MG63 (cell line): ENCODE results near the gene FAM131B. TPM values are rescaled to one million over a fixed set of nuclear protein-coding genes. Genes with fewer than 3 reads are reported as not detected.

ENCODE experiments used
- DNase-seq: peaks from one replicate; pipeline ENCODE4 v3.0.0-alpha.2; 2020
- H3K27me3 ChIP-seq: fragments of 250-450 bp; sonication (Bioruptor Pico); 2 replicates; pipeline ENCODE4 v1.5.1; 2020; ENCODE audit warnings: mild to moderate bottlenecking, moderate library complexity
- H3K36me3 ChIP-seq: fragments of 250-450 bp; sonication (Bioruptor Pico); 2 replicates; pipeline ENCODE4 v1.5.1; 2020; ENCODE audit warnings: mild to moderate bottlenecking, moderate library complexity
- H3K4me3 ChIP-seq: fragments of 250-450 bp; sonication (Bioruptor Pico); 2 replicates; pipeline ENCODE4 v1.5.1; 2020; ENCODE audit warnings: mild to moderate bottlenecking, moderate library complexity
- H3K9me3 ChIP-seq: fragments of 250-450 bp; sonication (Bioruptor Pico); 2 replicates; pipeline ENCODE4 v1.5.1; 2020; ENCODE audit warnings: mild to moderate bottlenecking, moderate library complexity
- total RNA-seq: library from RNA; depleted of rRNA; stranded (reverse); fragments of >200 nt; shearing (Covaris generic); gene quantifications from 2 replicates; pipeline ENCODE4 v1.2.3, GENCODE V29; 2014; ENCODE audit warnings: low replicate concordance

FAM131B gene
- total RNA-seq, 1 experiment from 2014 or later = 0.63 TPM

DNA sequence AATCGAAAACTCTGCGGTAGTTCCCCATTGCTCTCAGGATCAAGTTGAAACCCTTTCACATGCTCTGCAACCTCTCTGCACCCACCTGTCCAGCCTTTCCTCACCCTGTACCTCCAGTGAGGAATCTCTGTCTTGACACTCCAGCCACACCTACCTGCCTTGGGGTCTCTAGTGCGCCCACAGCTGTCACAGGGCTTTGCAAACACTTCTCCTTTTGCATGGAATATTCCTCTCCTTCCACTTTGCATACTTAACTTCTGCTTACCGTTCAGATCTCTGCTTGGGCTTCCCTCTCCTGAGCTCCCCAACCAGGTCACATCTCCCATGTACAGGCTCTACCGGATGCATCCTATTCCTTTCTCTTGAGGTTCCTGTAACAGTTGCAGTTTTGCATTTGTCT, 12.0 kb upstream of the FAM131B start:
- H3K27me3 ChIP-seq = no peaks in the 10 kb centered on the region
- H3K9me3 ChIP-seq = no peaks in the 10 kb centered on the region
- no peak for DNase-seq
- H3K36me3 ChIP-seq = no peaks in the 10 kb centered on the region
- H3K4me3 ChIP-seq = no peak overlapping the region

DNA sequence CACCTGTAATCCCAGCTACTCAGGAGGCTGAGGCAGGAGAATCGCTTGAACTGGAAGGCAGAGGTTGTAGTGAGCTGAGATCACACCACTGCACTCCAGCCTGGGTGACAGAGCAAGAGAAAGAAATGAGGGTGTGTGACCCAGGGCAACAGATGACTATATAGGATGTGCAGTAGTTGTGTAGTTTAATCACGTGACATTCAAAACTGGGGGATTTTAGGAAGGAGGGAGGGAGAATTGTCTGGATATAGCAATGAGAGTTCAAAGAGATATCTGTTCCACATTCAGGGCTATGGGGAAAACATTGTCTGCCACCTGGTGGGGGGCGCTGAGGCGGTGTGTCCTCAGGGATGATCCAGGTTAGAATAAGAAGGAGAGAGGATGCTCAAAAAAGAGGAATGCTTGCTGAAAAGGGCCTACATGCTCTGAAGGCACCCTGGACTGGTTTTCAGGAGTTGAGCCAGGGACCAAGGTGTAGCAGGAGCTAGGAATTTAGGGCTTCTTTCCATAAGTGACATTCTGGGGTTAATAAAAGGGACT, 10.8 kb upstream of the FAM131B start:
- Histone ChIP-seq H3K27me3 (no peaks in the 10 kb centered on the region), H3K4me3 (no peak overlapping the region), H3K36me3 (no peaks in the 10 kb centered on the region), H3K9me3 (no peaks in the 10 kb centered on the region)
- DNase-seq = no peak

GRCh38 chr7:143372070-143372469, 9.6 kb upstream of the FAM131B start:
- peak; percentile 78 for DNase-seq
- no peaks in the 10 kb centered on the region for H3K36me3 ChIP-seq
- no peak overlapping the region for H3K4me3 ChIP-seq
- H3K27me3 ChIP-seq = no peaks in the 10 kb centered on the region
- no peaks in the 10 kb centered on the region for H3K9me3 ChIP-seq

GRCh38 chr7:143369678-143370651, 7.5 kb upstream of the FAM131B start:
- no peaks in the 10 kb centered on the region for H3K36me3 ChIP-seq
- H3K27me3 ChIP-seq = no peaks in the 10 kb centered on the region
- no peak overlapping the region for H3K4me3 ChIP-seq
- no peaks in the 10 kb centered on the region for H3K9me3 ChIP-seq
- no peak for DNase-seq

- DNase-seq = no peak
- Histone ChIP-seq H3K27me3 (peaks cover 5% of the 10 kb centered on the region; the same call in 1 of the 2 replicates), H3K4me3 (no peak overlapping the region), H3K36me3 (no peaks in the 10 kb centered on the region), H3K9me3 (no peaks in the 10 kb centered on the region)
Observed at GRCh38 chr7:143368387-143368786, 5.9 kb upstream of the FAM131B start.

DNA sequence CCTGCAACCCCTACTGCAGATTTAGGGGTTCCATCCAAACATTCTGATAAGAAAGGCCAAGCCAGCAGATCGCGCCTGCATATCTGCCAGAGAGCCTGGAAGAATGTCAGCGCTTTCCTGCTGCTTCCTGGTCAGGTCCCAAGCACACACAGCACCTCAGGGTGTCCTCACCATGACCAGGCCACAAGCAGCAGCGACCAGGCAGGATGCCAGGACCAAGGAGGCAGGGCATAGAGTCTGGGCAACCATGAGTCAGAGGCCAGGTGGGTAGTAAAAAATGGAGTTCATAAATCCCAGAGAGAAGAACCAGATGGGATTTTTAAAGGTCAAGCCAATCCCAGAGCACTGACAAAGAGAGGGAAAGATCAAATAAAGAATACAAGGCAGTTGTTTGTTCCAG, 5.5 kb upstream of the FAM131B start:
- H3K9me3 ChIP-seq = no peaks in the 10 kb centered on the region
- H3K27me3 ChIP-seq = peaks cover 5% of the 10 kb centered on the region; the same call in 1 of the 2 replicates
- peak; percentile 65 for DNase-seq
- no peaks in the 10 kb centered on the region for H3K36me3 ChIP-seq
- H3K4me3 ChIP-seq = no peak overlapping the region

GRCh38 chr7:143363016-143363937, 764 bp upstream of the FAM131B start:
- Histone ChIP-seq H3K27me3 (peaks cover 7% of the 10 kb centered on the region; the same call in 1 of the 2 replicates), H3K4me3 (no peak overlapping the region), H3K9me3 (no peaks in the 10 kb centered on the region), H3K36me3 (no peaks in the 10 kb centered on the region)
- DNase-seq = no peak

- peaks cover 7% of the 10 kb centered on the region; the same call in 1 of the 2 replicates for H3K27me3 ChIP-seq
- H3K9me3 ChIP-seq = no peaks in the 10 kb centered on the region
- peak overlapping the region; percentile 41 for H3K4me3 ChIP-seq
- no peak for DNase-seq
- no peaks in the 10 kb centered on the region for H3K36me3 ChIP-seq
Observed at GRCh38 chr7:143361552-143362130, 872 bp downstream of the FAM131B start.

- DNase-seq = no peak
- Histone ChIP-seq H3K9me3 (no peaks in the 10 kb centered on the region), H3K4me3 (no peak overlapping the region), H3K36me3 (no peaks in the 10 kb centered on the region), H3K27me3 (peaks cover 7% of the 10 kb centered on the region; the same call in 1 of the 2 replicates)
Observed at GRCh38 chr7:143360788-143361551, 1.5 kb downstream of the FAM131B start.

DNA sequence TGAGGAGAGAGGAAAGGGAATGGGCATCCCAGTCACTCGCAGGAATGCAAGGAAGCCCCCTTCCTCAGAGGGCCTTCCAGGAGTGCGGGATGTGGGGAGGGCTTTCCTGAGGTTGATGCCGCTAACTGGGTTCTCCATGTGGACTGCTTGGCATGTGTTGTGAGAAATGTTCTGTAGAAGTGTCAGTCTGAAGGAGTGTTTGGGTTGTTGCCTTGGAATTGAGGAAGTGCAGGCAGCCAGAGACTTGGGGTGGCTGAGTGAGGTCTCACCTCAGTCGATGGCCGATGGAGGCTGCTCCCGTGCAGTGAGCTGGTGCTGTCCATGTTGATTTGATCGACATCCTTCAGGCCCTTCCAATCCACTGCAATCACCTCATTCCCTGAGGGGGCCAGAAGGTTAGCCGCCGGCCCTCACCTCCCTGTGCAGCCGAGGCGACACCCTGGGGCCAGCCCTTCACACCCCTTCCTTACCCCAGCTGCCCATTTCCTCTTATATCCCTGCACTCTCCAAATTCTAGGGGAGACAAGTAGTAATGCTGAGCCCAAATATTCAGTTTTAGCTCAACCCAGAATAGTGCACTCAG, 2.7 kb downstream of the FAM131B start:
- DNase-seq = no peak
- no peak overlapping the region for H3K4me3 ChIP-seq
- H3K9me3 ChIP-seq = no peaks in the 10 kb centered on the region
- H3K36me3 ChIP-seq = no peaks in the 10 kb centered on the region
- peaks cover 7% of the 10 kb centered on the region; the same call in 1 of the 2 replicates for H3K27me3 ChIP-seq

DNA sequence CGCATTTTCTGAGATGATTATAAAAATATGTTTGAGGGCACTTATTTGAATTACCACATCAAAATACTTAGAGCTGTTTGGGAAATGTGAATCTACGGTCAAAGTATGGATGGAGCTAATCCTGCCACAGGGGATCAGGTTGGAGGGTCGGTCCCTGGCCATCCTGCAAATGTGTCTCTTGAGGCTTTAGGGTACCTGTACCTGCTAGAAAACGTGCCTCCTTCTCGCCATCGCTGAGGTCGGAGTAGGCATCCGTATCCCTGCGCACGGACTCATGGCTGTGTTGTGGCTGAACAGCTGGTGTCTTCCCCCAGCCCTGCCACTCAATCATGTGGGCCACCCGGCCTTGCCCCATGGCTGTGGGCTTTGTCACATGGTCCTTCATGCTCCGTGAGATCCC, 3.9 kb downstream of the FAM131B start:
- no peak for DNase-seq
- peaks cover 4% of the 10 kb centered on the region; the same call in 1 of the 2 replicates for H3K27me3 ChIP-seq
- no peak overlapping the region for H3K4me3 ChIP-seq
- no peaks in the 10 kb centered on the region for H3K36me3 ChIP-seq
- no peaks in the 10 kb centered on the region for H3K9me3 ChIP-seq

GRCh38 chr7:143356414-143357050, 6.0 kb downstream of the FAM131B start:
- Histone ChIP-seq H3K36me3 (no peaks in the 10 kb centered on the region), H3K9me3 (no peaks in the 10 kb centered on the region), H3K4me3 (no peak overlapping the region), H3K27me3 (no peaks in the 10 kb centered on the region)
- DNase-seq = no peak

DNA sequence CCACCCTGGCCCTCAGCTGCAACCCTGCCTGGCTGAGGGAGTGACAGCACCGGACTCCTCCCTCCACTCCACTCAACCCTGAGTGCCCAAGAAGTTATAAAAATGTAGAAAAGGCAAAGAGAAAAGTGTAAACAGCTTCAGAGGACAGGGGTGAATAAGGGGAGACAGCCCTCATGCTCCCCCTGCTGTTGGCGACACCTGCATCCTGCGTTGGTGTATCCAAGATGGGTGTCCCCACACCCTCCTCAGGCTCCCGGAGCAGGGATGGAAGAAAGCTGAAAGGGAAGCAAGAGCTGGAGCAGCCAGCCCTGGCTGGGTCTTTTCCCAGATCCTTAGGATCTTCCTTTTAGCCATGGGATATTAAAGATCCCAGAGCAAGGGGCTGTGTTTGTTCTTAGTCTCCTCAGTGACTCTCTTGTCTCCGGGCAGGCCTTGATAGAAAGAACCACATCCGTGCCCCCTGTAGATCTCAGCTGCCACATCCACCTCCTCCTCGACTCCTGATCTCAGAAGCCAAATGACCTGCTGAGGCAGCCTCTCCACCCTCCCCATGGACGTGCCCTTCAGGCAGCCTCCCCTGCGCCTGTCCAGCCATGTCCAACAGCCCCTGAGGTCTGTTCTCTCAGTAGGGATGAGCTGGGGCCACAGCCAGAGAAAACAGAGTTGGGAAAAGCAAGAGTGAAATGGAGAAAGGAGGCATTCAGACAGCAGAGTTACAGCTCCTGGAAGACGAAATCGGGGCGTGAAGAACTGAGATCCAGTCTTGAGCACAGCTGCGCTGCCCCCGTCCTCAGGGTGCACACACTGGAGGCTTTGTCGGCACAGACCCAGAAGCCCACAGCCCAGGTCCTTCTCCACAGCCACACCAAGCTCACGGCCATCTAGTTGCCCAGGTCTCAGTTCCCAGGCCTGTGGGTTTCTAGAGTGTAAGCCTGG, 6.8 kb downstream of the FAM131B start:
- no peak for DNase-seq
- Histone ChIP-seq H3K4me3 (no peak overlapping the region), H3K27me3 (no peaks in the 10 kb centered on the region), H3K36me3 (no peaks in the 10 kb centered on the region), H3K9me3 (no peaks in the 10 kb centered on the region)

DNA sequence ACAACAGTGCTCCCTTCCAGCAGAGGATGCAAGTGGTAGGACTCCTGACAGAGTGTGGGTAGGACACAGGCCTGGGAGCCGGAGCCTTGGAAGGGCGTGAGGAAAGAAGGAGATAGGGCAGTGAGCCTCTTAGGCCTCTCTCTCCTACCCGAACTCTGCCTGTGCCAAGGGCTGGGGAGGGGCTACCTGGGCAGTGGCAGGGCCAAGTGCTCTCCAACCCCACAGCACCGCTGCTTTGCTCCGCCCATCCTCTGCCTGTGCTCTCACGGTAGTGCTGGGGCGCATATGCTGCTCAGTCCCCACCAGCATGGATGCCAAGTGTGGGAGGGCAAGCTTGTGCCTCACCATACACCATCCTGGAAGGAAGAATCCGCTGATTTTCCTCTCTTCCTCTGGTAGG, 7.5 kb downstream of the FAM131B start:
- Histone ChIP-seq H3K27me3 (no peaks in the 10 kb centered on the region), H3K36me3 (no peaks in the 10 kb centered on the region), H3K9me3 (no peaks in the 10 kb centered on the region), H3K4me3 (no peak overlapping the region)
- DNase-seq = no peak
